ENCODE data around the gene UBE2H.
"Not testable (repeated sequence)": the region's sequence is repeated elsewhere in the genome, so short reads cannot be mapped to it uniquely, and the experiment has no call there.

Gene UBE2H

DNA sequence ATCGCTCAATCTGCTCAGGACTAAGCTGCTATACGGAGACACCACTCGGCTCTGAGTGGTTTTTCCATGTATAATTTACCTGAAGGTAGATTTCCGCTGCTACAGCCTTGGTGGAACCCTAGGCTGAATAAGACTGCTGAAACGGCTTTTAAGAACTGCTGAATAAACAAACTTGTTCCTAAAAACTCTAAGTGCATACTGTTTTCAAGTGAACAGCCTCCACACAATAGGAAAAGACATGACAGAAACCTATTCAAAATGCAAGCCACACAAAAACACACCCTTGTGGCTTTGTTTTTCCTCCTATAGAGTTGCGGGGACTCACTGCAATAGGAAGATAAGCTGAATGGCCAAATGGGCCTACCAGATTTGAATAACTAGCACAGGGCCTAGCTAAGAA, 117.2 kb downstream of the UBE2H start:
- DNase-seq (ENCODE audit: low spot score) = no peak
- TF ChIP-seq, protein P1, sequence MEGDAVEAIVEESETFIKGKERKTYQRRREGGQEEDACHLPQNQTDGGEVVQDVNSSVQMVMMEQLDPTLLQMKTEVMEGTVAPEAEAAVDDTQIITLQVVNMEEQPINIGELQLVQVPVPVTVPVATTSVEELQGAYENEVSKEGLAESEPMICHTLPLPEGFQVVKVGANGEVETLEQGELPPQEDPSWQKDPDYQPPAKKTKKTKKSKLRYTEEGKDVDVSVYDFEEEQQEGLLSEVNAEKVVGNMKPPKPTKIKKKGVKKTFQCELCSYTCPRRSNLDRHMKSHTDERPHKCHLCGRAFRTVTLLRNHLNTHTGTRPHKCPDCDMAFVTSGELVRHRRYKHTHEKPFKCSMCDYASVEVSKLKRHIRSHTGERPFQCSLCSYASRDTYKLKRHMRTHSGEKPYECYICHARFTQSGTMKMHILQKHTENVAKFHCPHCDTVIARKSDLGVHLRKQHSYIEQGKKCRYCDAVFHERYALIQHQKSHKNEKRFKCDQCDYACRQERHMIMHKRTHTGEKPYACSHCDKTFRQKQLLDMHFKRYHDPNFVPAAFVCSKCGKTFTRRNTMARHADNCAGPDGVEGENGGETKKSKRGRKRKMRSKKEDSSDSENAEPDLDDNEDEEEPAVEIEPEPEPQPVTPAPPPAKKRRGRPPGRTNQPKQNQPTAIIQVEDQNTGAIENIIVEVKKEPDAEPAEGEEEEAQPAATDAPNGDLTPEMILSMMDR (IDR thresholded peaks at IDR 0.05; ENCODE audit: extremely low read depth, insufficient read depth, missing control alignments) = no peak
- in situ Hi-C loops (cut with MboI; ENCODE audit: low pct_unique_long_range_greater_than_20kb, low sequenced_read_pairs, unreplicated experiment) = no loop called here

DNA sequence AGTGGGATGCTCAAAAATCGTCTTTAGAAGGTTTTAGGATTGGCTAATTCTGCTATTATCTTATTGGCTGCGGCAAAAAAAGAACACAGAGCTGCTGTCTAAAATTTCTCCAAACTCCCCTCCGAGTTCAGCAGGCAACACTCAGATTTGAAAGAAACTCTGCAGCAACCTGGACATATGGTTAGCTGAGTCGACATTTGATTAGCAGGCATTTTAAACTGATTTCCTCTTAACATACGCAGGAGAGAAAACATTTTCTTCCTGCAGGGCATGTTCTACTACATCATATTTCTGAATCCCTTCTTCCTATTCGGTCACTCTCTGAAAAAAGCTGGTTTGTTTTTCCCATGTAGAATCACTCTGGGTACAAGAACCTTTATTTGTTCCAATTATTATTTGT, 119.4 kb downstream of the UBE2H start:
- DNase-seq (ENCODE audit: low spot score); in situ Hi-C loops (cut with MboI; ENCODE audit: low pct_unique_long_range_greater_than_20kb, low sequenced_read_pairs, unreplicated experiment): not testable (repeated sequence)

DNA sequence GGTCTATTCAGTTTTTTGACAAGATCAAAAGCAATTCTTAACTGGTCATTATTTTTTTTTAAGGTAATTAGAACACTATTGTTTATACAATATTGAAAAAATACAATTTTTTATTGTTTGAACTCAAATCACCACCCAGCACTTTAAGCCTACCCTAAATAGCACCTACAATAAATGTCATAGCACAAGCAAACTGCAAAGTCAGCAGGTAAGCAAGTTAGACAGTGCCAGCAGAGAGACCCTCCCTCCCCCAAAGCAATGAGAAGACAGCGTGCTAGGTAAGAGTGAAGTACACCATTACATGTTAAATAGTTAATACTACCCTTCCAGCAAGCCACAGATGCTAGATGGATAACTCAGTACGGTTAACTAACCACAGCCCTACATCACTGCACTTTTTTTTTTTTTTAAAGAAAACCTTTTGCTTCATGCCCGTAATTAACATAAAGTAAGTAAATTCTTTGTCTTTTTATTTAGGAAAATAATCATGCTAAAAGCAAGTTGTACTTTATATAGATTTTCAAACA, 120.0 kb downstream of the UBE2H start:
- TF ChIP-seq, protein P1 (IDR thresholded peaks at IDR 0.05; ENCODE audit: extremely low read depth, insufficient read depth, missing control alignments) = no peak
- in situ Hi-C loops (cut with MboI; ENCODE audit: low pct_unique_long_range_greater_than_20kb, low sequenced_read_pairs, unreplicated experiment) = no loop called here
- no peak for DNase-seq (ENCODE audit: low spot score)

DNA sequence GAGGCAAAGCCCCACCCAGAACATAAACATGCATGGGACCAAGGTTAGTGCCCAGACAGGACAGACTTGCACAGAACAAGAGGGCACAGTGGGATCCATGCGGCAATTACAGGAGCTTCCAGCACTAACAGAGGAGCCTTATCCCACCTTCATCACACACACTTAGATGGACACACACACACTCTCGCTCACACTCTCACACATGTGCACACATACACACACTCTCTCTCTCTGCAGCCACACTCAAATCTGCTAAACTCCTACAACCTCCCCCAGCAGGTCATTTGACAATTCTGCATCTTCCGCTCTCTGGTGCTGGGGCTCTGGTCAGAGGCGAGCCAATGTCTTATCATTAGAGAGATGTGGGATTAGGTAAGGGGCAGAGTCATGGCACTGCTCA, 120.5 kb downstream of the UBE2H start:
- no peak for DNase-seq (ENCODE audit: low spot score)
- TF ChIP-seq, protein P1 (IDR thresholded peaks at IDR 0.05; ENCODE audit: extremely low read depth, insufficient read depth, missing control alignments) = no peak
- in situ Hi-C loops (cut with MboI; ENCODE audit: low pct_unique_long_range_greater_than_20kb, low sequenced_read_pairs, unreplicated experiment) = no loop called here

DNA sequence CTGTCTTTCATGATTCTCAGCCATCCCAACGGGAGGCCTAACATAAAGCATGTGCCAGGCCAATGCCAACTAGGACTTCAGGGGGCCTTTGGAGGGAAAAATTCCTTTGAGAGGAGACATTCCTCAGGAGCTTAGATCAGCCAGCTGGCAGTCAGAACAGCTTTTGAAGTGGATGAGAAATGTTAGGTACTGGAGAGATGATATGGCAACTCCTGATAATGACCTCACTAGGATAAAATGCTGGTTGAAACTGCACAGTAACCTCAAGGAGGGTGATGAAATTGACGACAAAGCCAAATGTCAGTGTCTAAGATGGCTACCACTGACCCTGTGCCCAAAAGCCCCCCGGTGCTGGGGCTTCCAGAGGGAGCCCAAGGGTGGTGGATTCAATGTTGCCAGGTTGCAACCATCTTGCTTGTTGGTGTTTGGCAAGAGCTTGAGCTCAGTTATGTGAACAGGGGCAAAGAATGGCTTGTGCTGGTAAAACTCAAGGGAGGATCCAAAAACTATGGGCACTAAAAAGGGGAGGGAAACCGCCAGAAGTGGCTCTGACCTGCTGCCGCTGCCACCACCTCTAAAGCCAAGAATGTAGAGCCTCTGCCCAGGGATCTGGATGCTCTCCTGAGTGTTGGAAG, 121.2 kb downstream of the UBE2H start:
- TF ChIP-seq, protein P1 (IDR thresholded peaks at IDR 0.05; ENCODE audit: extremely low read depth, insufficient read depth, missing control alignments) = no peak
- in situ Hi-C loops (cut with MboI; ENCODE audit: low pct_unique_long_range_greater_than_20kb, low sequenced_read_pairs, unreplicated experiment) = no loop called here
- DNase-seq (ENCODE audit: low spot score) = no peak

DNA sequence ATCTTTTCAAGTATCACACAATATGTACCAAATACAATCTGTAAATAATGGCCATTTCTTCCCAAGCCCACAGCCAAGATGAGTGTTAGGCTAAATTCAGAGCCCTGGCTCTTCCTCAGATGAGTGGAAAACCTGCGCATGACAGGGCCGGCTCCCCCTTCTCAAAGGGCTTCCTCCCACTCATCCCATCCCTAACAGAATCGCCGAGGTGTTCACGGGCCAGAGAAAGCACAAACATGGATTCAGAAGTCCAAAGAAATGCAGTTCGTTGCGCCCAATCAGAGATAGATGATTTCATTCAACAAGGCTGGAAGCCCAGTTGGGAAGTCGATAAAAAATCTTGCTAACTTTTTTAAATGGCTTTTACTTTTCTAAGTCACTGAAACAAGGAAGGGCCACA, 121.8 kb downstream of the UBE2H start:
- no peak for DNase-seq (ENCODE audit: low spot score)
- TF ChIP-seq, protein P1 (IDR thresholded peaks at IDR 0.05; ENCODE audit: extremely low read depth, insufficient read depth, missing control alignments) = no peak
- in situ Hi-C loops (cut with MboI; ENCODE audit: low pct_unique_long_range_greater_than_20kb, low sequenced_read_pairs, unreplicated experiment) = no loop called here

DNA sequence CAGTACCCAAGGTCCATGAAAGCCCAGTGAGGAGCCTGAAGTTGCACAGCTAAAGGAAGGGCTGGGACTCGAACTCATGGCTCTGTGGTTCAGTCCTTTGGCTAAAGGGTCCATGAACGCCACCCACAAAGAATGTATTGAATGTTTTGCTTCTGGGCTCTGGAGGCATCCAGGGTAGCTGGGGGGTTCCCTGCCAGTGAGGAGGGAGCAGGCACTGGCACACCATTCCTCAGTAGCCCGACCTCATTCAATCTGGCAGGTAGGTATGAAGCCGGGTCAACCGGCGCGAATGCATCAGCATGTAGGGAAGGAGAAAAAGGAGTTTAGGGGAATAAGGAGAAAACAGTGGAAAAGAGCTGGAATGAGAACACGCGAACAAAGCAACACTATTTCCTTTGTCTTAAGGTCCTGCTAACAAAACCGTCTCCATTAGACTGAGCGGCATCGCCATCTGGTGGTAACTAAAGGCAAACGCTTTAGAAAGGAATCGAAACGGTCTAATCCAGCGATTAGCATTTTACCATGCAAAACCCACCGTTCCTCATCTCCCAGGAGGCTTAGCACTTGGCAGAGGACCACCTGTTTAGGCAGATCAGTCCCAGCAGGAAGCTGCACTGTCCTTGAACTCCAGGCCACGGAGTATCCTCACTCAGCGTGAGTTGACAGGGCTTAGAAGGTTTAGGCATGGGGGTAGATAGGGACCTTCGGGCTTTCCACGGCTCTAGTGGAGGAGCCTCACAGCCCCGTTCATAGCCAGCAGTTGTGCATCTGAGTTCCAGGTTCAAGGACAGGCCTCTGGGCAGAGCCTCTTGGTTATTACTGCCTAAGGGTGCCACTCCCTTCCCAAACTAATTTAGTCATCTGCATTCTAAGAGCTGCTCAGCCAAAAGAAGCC, 122.8 kb downstream of the UBE2H start:
- TF ChIP-seq, protein P1 (IDR thresholded peaks at IDR 0.05; ENCODE audit: extremely low read depth, insufficient read depth, missing control alignments) = peak; percentile 77
- in situ Hi-C loops (cut with MboI; ENCODE audit: low pct_unique_long_range_greater_than_20kb, low sequenced_read_pairs, unreplicated experiment) = no loop called here
- DNase-seq (ENCODE audit: low spot score) = peak; percentile 65
